Urothelium cell line (cell line): ENCODE measurements around the gene NUP107.

Source experiments
- DNase-seq: peaks from one replicate; pipeline ENCODE4 v3.0.0; 2011; ENCODE audit warnings: low spot score, mixed read lengths
- FAIRE-seq: peaks from 2 replicates; lab custom pipeline; 2011; peaks lifted over from hg19 to GRCh38; lab: Jason Lieb, UNC

NUP107 gene

GRCh38 chr12:68794653-68795251, 108.0 kb downstream of the NUP107 start:
- FAIRE-seq = no peak

More at GRCh38 chr12:68794653-68795251, 108.0 kb downstream of the NUP107 start:
- no peak for DNase-seq
